GM12874 (cell line): ENCODE data around the gene MAP3K3.

Experiments used
- CTCF ChIP-seq: IDR thresholded peaks from 2 replicates; pipeline ENCODE4 v1.5.1; 2011; ENCODE audit warnings: low read depth, mild to moderate bottlenecking, control low read depth, low read length, moderate library complexity; ENCODE audit not compliant: insufficient read depth

The MAP3K3 gene

GRCh38 chr17:63675607-63676546 is 53.7 kb downstream of the MAP3K3 start:
- no peak for TF ChIP-seq CTCF

GRCh38 chr17:63676584-63676983 is 54.4 kb downstream of the MAP3K3 start:
- no peak for TF ChIP-seq CTCF

GRCh38 chr17:63679214-63679613 is 57.0 kb downstream of the MAP3K3 start:
- TF ChIP-seq CTCF: 0 out of 2 replicates have a peak, but pooled peaks have one; percentile 5

GRCh38 chr17:63680700-63681099 is 58.5 kb downstream of the MAP3K3 start:
- TF ChIP-seq CTCF: no peak

- no peak for TF ChIP-seq CTCF
Measured at GRCh38 chr17:63681530-63681929, 59.3 kb downstream of the MAP3K3 start.

- TF ChIP-seq CTCF: no peak
Measured at GRCh38 chr17:63682441-63682840, 60.2 kb downstream of the MAP3K3 start.

- TF ChIP-seq CTCF: no peak
Measured at GRCh38 chr17:63682981-63683380, 60.8 kb downstream of the MAP3K3 start.
